Measurements from ENCODE around the gene ATG4B. TPM values are rescaled to one million over a fixed set of nuclear protein-coding genes. Genes with fewer than 3 reads are reported as not detected.

Gene ATG4B
- total RNA-seq, 1 donor from 2014 or later: 101 TPM

DNA sequence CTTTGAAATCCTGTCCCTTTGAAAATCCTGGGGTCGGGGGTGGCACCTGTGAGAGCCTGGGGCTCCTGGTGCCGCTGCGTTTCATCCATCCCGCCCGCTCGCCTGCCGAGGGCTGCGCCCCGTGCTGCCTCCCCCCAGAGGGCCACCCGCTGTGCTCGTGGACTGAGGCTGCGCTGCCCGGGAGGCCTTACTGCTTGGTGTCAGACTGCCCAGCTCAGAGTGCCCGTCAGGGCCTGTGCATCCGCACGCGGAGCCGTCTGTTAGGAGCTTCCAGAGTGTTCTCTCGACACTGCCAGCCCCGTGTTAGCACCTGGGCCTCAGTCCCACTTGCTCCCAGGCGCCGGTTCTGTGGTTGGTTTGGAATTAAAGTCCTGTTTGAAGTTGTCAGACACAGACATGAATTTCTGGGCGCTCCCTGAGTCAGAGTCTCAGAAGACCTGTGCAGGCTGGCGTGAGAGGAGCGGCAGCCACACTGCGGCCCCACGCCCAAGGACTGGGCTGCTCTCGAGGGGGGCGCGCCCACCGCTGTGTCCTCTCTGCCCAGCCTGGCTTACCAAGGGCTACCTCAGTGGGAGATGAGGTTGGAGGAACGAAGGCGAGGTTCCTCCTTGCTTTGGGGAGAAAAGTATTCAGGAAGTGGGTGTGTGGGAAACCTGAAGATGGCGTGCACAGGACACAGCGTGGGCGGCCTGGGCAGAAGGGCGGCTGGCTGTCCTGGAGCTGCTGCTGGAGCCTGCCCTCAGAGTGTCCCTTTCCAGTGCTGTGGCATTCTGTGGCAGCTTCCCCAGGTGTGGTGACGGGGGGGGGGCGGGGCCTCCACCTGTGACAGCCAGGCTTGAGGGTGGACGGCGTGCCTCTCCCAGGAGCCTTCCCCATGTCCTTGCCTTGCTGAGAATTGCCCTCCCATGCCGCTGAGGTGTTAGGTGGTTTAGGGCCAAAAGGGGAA is 35.0 kb downstream of the ATG4B start:
- H3K36me3 Mint-ChIP-seq (ENCODE audit: low read depth): peaks cover 71% of the 10 kb centered on the region
- no peak overlapping the region for H3K27ac Mint-ChIP-seq

DNA sequence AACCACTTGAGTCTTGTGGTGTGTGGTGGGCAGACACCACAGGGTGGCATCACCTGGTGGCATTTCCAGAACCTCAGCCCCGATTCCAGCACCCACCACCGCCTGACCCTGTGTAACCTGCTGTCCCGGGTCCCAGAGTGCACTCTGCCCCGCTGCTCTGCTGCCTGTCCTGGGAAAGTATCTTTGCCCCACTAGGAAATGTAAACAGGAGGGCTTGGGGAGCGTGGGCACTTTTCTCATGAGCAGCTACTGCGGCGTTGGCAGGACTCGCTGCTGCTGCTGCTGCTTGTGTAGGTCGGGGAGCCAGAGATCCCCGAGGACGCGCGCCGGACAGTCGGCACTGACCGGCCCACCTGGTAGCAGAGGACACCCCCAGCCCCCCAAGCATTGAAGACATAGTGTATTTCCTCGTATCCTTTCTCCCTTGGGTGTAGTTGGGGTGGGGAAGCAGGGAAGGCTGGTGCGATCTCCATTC is 35.7 kb downstream of the ATG4B start:
- ATAC-seq (ENCODE audit: low read depth): no peak
- POLR2A ChIA-PET: no interaction called here

More for the DNA sequence above, 35.0 kb downstream of the ATG4B start:
- intact Hi-C loops (cut with micrococcal nuclease): no loop called here
- ChIA-PET CTCF (no interaction called here), POLR2A (no interaction called here)
- DNase-seq: no peak
- ATAC-seq (ENCODE audit: low read depth): no peak
- TF ChIP-seq, protein P1, sequence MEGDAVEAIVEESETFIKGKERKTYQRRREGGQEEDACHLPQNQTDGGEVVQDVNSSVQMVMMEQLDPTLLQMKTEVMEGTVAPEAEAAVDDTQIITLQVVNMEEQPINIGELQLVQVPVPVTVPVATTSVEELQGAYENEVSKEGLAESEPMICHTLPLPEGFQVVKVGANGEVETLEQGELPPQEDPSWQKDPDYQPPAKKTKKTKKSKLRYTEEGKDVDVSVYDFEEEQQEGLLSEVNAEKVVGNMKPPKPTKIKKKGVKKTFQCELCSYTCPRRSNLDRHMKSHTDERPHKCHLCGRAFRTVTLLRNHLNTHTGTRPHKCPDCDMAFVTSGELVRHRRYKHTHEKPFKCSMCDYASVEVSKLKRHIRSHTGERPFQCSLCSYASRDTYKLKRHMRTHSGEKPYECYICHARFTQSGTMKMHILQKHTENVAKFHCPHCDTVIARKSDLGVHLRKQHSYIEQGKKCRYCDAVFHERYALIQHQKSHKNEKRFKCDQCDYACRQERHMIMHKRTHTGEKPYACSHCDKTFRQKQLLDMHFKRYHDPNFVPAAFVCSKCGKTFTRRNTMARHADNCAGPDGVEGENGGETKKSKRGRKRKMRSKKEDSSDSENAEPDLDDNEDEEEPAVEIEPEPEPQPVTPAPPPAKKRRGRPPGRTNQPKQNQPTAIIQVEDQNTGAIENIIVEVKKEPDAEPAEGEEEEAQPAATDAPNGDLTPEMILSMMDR (IDR thresholded peaks at IDR 0.05): no peak
- Mint-ChIP-seq H3K4me1 (no peaks in the 10 kb centered on the region), H3K27me3 (no peaks in the 10 kb centered on the region), H3K4me3 (no peak overlapping the region), H3K9me3 (no peaks in the 10 kb centered on the region)

DNA sequence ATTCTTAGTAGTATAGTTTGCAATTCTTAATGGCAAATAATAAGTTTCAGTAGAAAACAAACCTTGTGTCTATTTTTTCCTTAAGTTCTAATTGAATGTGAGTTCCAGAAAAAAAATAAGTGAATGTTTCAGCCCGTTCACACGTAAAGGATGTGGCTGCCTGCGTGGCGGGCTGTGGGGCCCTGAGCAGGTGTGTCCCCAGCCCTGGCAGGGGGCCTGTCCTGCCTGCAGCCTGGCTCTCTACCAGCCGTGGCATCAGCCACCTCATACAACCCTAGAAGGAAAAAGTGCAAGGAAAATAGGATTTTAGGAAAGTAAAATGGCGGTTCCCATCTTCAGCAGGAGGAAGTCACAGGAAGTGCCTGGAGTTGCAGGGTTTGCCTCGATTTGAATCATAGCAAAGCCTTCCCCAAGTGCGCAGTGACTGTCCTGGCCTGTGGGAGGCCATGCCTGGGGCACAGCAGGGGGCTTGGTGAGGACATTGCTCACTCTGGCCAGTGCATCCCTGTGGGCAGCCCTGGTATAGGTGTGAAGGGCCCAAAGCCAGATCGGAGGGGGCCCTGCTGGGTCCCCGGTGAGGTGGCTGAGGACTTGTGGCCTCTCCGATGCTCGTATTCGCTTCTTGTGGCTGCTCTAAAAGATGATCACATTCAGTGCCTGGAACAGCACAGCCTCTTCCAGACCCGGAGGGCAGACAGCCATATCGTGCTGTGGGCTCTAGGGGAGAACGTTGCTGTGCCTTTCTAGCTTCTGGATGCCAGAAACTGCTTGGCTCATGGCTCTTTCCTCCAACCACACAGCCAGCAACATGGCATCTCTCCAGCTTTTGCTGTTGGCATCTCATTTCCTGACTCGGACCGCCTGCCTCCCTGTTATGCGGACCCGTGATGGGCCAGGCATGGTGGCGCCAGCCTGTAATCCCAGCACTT is 36.6 kb downstream of the ATG4B start:
- ChIA-PET CTCF (no interaction called here), POLR2A (no interaction called here)
- Mint-ChIP-seq H3K27me3 (no peaks in the 10 kb centered on the region), H3K27ac (no peak overlapping the region), H3K4me3 (no peak overlapping the region), H3K36me3 (ENCODE audit: low read depth) (peaks cover 66% of the 10 kb centered on the region), H3K4me1 (no peaks in the 10 kb centered on the region), H3K9me3 (no peaks in the 10 kb centered on the region)
- ATAC-seq (ENCODE audit: low read depth) (no peak), DNase-seq (no peak)
- intact Hi-C loops (cut with micrococcal nuclease): no loop called here
- TF ChIP-seq, protein P1 (IDR thresholded peaks at IDR 0.05): no peak

More for the DNA sequence above, 35.7 kb downstream of the ATG4B start:
- Mint-ChIP-seq H3K27ac (no peak overlapping the region), H3K4me3 (no peak overlapping the region), H3K27me3 (no peaks in the 10 kb centered on the region), H3K9me3 (no peaks in the 10 kb centered on the region), H3K36me3 (ENCODE audit: low read depth) (peaks cover 70% of the 10 kb centered on the region), H3K4me1 (no peaks in the 10 kb centered on the region)
- DNase-seq: no peak
- CTCF ChIA-PET: no interaction called here
- TF ChIP-seq, protein P1 (IDR thresholded peaks at IDR 0.05): no peak
- intact Hi-C loops (cut with micrococcal nuclease): no loop called here

DNA sequence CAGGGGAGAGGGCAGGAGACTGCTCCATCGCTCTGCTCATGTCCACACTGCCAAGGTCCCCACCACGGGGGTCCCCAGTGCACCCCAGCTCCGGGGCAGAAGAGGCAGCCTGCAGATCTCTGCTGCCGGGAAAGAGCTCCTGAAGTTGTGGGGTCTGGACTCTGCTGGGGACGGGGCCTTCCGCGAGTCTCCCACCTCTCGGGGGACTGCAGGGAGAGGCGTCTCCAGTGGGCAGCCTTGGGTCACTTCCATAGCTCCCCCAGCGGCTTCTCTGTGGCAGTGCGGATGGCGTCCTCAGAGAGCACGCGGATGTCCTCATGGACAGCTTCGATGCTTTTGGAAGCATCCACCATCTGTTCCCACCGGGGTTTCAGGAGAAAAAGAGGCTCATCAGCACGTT is 38.4 kb downstream of the ATG4B start:
- H3K4me3 Mint-ChIP-seq: no peak overlapping the region
- H3K9me3 Mint-ChIP-seq: no peaks in the 10 kb centered on the region
- no peaks in the 10 kb centered on the region for H3K27me3 Mint-ChIP-seq
- POLR2A ChIA-PET: interaction anchor here (0.6 kb wide), 1 partner anchor 142 kb away, joined by 3 read pairs; no protein-coding TSS in a partner anchor
- CTCF ChIA-PET: no interaction called here
- H3K27ac Mint-ChIP-seq: no peak overlapping the region
- intact Hi-C loops (cut with micrococcal nuclease): no loop called here
- ATAC-seq (ENCODE audit: low read depth) (no peak), DNase-seq (no peak)
- TF ChIP-seq, protein P1 (IDR thresholded peaks at IDR 0.05): no peak
- H3K36me3 Mint-ChIP-seq (ENCODE audit: low read depth): peaks cover 61% of the 10 kb centered on the region
- H3K4me1 Mint-ChIP-seq: no peaks in the 10 kb centered on the region

DNA sequence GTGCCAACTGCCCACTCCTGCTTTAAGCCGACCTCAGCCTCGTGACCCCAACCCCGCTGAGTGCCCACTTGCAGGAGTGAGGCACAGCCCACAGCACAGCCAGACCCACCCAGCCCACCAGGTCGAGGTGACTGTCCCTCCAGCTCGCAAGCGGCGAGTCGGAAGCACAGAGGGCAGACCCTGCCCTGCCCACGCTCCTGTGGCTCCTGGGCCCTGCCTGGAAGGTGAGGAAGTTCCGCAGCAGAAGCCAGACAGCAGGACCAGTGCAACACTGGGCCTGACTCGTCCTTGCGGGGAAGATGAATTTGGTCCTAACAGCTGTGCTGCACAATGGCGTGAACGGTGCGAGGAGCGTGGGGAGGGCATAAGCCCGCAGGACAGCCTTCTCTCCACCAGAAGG is 39.2 kb downstream of the ATG4B start:
- TF ChIP-seq, protein P1 (IDR thresholded peaks at IDR 0.05): no peak
- H3K27me3 Mint-ChIP-seq: no peaks in the 10 kb centered on the region
- DNase-seq (no peak), ATAC-seq (ENCODE audit: low read depth) (no peak)
- no peak overlapping the region for H3K27ac Mint-ChIP-seq
- no peaks in the 10 kb centered on the region for H3K4me1 Mint-ChIP-seq
- no peak overlapping the region for H3K4me3 Mint-ChIP-seq
- intact Hi-C loops (cut with micrococcal nuclease): no loop called here
- CTCF ChIA-PET: no interaction called here
- POLR2A ChIA-PET: no interaction called here
- H3K36me3 Mint-ChIP-seq (ENCODE audit: low read depth): peaks cover 61% of the 10 kb centered on the region
- no peaks in the 10 kb centered on the region for H3K9me3 Mint-ChIP-seq
